Body of pancreas (tissue), 4 donors: Measurements from ENCODE around the gene MYO3A. TPM values are rescaled to one million over a fixed set of nuclear protein-coding genes. Genes with fewer than 3 reads are reported as not detected.

ENCODE experiments used
- ATAC-seq: fragments of 150-250 bp; one replicate; pipeline ENCODE4 v1.9.1; 2016
- DNase-seq, 4 donors: peaks; one replicate each; pipeline ENCODE4 v3.0.0-alpha.2; 2019
- H3K27ac ChIP-seq, 4 donors: fragments of 200-600 bp; sonication (generic); 1 replicate in 3 of 4; 2 replicates in 1 of 4; pipeline versions ENCODE4 v1.5.1 to v1.6.1; 2016 to 2019; ENCODE audit warnings: mild to moderate bottlenecking in 1 of 4, mixed read lengths in 1 of 4, moderate library complexity in 1 of 4
- H3K27me3 ChIP-seq, 2 donors: fragments of 200-600 bp; sonication (generic); one replicate each; pipeline ENCODE4 v1.6.0; 2016; ENCODE audit warnings: mild to moderate bottlenecking in 1 of 2
- H3K36me3 ChIP-seq, 2 donors: fragments of 200-600 bp; sonication (generic); replicated peaks in 1 of 2; 2 replicates each; pipeline ENCODE4 v1.5.1; 2016; ENCODE audit warnings: low read depth in 2 of 2; ENCODE audit not compliant: insufficient read depth in 1 of 2
- H3K4me1 ChIP-seq: fragments of 200-600 bp; sonication (generic); one replicate; pipeline ENCODE4 v1.6.0; 2016
- H3K4me3 ChIP-seq, 2 donors: fragments of 200-600 bp; sonication (generic); 1 replicate in 1 of 2; 2 replicates in 1 of 2; pipeline ENCODE4 v1.5.1; 2016 to 2019
- H3K9me3 ChIP-seq, 3 donors: fragments of 200-600 bp; sonication (generic); 1 replicate in 2 of 3; 2 replicates in 1 of 3; pipeline ENCODE4 v1.5.1; 2016
- CTCF ChIP-seq, 7 experiments: fragments of 450-650 bp in 4 of 7; fragments of 200-600 bp in 3 of 7; sonication (generic) in 3 of 7; IDR thresholded peaks; one replicate each; pipeline ENCODE4 v1.5.1; 2016 to 2019; ENCODE audit warnings: antibody characterized with exemption in 7 of 7
- POLR2A ChIP-seq, 3 donors: fragments of 450-650 bp; IDR thresholded peaks; one replicate each; pipeline ENCODE4 v1.6.1; 2016; ENCODE audit warnings: antibody characterized with exemption in 3 of 3, mild to moderate bottlenecking in 2 of 3
- WGBS, 2 donors: methylation state at CpG; one replicate each; pipeline ENCODE4 v1.1.5; 2017; 5-methylcytosine and 5-hydroxymethylcytosine counted together
- intact Hi-C: fragments of 100-400 bp; cut with DNase I; formaldehyde crosslinking; loops from one replicate; pipeline ENCODE4 v1.15.1; 2023
- total RNA-seq, 2 donors: library from RNA; depleted of rRNA; stranded (reverse); fragments of >200 nt; gene quantifications; one replicate each; pipeline ENCODE4 v1.1.0, GENCODE V29; 2016

MYO3A gene
- total RNA-seq, 2 donors from 2014 or later: 1.6 to 3.4 TPM

GRCh38 chr10:26198119-26198518, 264.1 kb downstream of the MYO3A start:
- no peaks in the 10 kb centered on the region for H3K27me3 ChIP-seq

GRCh38 chr10:26199841-26200240, 265.8 kb downstream of the MYO3A start:
- DNase-seq (no peak), ATAC-seq (no peak)
- H3K36me3 ChIP-seq: no peaks in the 10 kb centered on the region
- intact Hi-C loops: no loop called here
- no peaks in the 10 kb centered on the region for H3K9me3 ChIP-seq
- 36 to 52% methylated on average over 4 of the region's 4 CpGs for WGBS, 2 donors
- H3K4me3 ChIP-seq: no peak overlapping the region
- no peak for TF ChIP-seq CTCF (IDR thresholded peaks at IDR 0.05)
- TF ChIP-seq POLR2A (IDR thresholded peaks at IDR 0.05): no peak
- H3K27me3 ChIP-seq: no peaks in the 10 kb centered on the region
- no peak overlapping the region for H3K27ac ChIP-seq
- H3K4me1 ChIP-seq: no peaks in the 10 kb centered on the region

More at GRCh38 chr10:26198119-26198518, 264.1 kb downstream of the MYO3A start:
- H3K36me3 ChIP-seq: no peaks in the 10 kb centered on the region
- intact Hi-C loops: no loop called here
- DNase-seq (no peak), ATAC-seq (no peak)
- H3K27ac ChIP-seq: no peak overlapping the region
- no peak overlapping the region for H3K4me3 ChIP-seq
- WGBS, 2 donors: 73 to 77% methylated on average over 9 of the region's 9 CpGs
- TF ChIP-seq CTCF (IDR thresholded peaks at IDR 0.05) (no peak), POLR2A (IDR thresholded peaks at IDR 0.05) (no peak)
- H3K9me3 ChIP-seq: no peaks in the 10 kb centered on the region
- H3K4me1 ChIP-seq: no peaks in the 10 kb centered on the region

GRCh38 chr10:26205223-26205622, 271.2 kb downstream of the MYO3A start:
- intact Hi-C loops: no loop called here
- no peaks in the 10 kb centered on the region for H3K27me3 ChIP-seq
- no peak overlapping the region for H3K27ac ChIP-seq
- WGBS, 2 donors: 48 to 70% methylated on average over 2 of the region's 2 CpGs
- H3K9me3 ChIP-seq: no peaks in the 10 kb centered on the region
- ATAC-seq (no peak), DNase-seq (no peak)
- no peaks in the 10 kb centered on the region for H3K36me3 ChIP-seq
- no peak overlapping the region for H3K4me3 ChIP-seq
- no peaks in the 10 kb centered on the region for H3K4me1 ChIP-seq
- TF ChIP-seq POLR2A (IDR thresholded peaks at IDR 0.05): no peak
- TF ChIP-seq CTCF (IDR thresholded peaks at IDR 0.05): no peak

GRCh38 chr10:26211781-26212444, 277.9 kb downstream of the MYO3A start:
- Histone ChIP-seq H3K36me3 (no peaks in the 10 kb centered on the region), H3K27me3 (peaks cover 0 to 10% of the 10 kb centered on the region in 2 donors), H3K4me3 (no peak overlapping the region), H3K9me3 (no peaks in the 10 kb centered on the region), H3K4me1 (peaks cover 24% of the 10 kb centered on the region), H3K27ac (no peak overlapping the region)
- no peak for TF ChIP-seq CTCF (IDR thresholded peaks at IDR 0.05)
- no peak for TF ChIP-seq POLR2A (IDR thresholded peaks at IDR 0.05)
- ATAC-seq (no peak), DNase-seq (no peak)
- intact Hi-C loops: no loop called here
- WGBS, 2 donors: 18 to 23% methylated on average over 20 to 37 of the region's 37 CpGs

DNA sequence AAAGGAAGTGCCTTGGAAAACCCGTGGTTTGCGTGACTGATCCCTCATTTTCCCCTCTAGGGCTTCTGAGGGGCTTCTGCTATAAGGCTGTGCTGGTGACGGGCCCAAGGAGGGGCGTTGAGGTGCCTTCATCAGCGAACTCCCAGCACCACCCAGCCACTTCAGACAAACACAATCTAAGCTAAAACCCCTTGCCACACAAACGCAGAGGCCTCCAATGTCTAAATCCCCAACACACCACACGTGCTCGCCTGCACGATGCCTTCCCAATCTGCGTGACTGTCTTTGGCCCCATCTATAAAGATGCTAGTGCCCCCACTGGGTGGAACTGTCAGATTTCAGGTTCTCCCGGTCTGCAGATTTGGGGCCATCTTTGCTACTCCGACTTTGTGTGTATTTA, 278.5 kb downstream of the MYO3A start:
- ATAC-seq (no peak), DNase-seq (no peak)
- Histone ChIP-seq H3K4me3 (no peak overlapping the region), H3K4me1 (peaks cover 30% of the 10 kb centered on the region), H3K9me3 (no peaks in the 10 kb centered on the region), H3K27me3 (peaks cover 0 to 16% of the 10 kb centered on the region in 2 donors), H3K36me3 (no peaks in the 10 kb centered on the region), H3K27ac (no peak overlapping the region)
- TF ChIP-seq CTCF (IDR thresholded peaks at IDR 0.05): no peak
- TF ChIP-seq POLR2A (IDR thresholded peaks at IDR 0.05): no peak
- WGBS, 2 donors: 6 to 13% methylated on average over 12 of the region's 12 CpGs
- intact Hi-C loops: no loop called here
